ENCODE data around the gene XXYLT1.

Gene XXYLT1

DNA sequence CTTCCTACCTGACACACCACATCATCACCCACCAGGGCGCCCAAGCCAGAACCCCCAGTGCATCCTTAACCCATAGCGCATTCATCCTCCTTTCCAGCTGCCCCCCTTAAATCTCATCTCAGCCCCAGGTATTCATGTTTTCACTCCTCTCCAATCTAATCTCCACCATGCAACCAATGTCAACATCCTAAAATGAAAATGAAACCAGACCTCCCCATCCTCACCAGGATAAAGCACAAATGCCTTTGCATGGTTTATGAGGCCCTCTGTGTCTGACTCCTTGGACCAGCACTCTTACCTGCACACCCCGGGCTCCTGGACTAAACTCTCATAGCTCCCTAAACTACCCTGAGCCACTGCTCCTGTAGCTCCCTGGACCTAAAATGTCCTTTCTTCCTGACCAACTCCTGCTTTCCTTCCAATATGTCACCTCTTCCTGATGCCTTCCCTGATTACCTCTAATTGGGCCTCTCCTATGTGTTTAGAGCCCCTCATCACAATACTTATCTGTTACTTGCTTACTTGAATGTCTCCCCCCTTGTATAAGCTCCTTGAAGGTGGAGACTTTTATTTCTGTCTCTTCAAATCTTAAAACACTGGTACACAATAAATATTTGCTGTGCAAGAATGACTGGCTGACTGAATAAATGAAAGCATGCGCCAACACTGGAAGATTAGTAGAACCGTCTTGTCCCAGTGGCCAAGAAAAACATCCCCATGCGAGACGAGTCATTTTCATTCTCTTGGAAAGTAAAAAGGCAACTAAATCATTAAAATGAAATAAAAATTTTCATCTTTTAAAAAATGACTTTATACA lies 142.5 kb downstream of the XXYLT1 start (continued):
- TF ChIP-seq ISL1 (CRISPR knock-in tag; IDR thresholded peaks at IDR 0.05) (no peak), PATZ1 (CRISPR knock-in tag; IDR thresholded peaks at IDR 0.05; ENCODE audit: borderline replicate concordance) (no peak), ZFP3 (CRISPR knock-in tag; IDR thresholded peaks at IDR 0.05) (no peak), OSR1 (CRISPR knock-in tag; IDR thresholded peaks at IDR 0.05) (no peak), GLIS3 (CRISPR knock-in tag; IDR thresholded peaks at IDR 0.05) (no peak)

- no peak for TF ChIP-seq ARNTL (CRISPR knock-in tag; IDR thresholded peaks at IDR 0.05; ENCODE audit: borderline replicate concordance, low read depth)
- no peak for TF ChIP-seq SNAI2 (CRISPR knock-in tag; IDR thresholded peaks at IDR 0.05)
- TF ChIP-seq ZFP3 (CRISPR knock-in tag; IDR thresholded peaks at IDR 0.05) = no peak
- no peak for TF ChIP-seq ZFP30 (CRISPR knock-in tag; IDR thresholded peaks at IDR 0.05)
- TF ChIP-seq ISL1 (CRISPR knock-in tag; IDR thresholded peaks at IDR 0.05) = no peak
- TF ChIP-seq ZNF8 (CRISPR knock-in tag; IDR thresholded peaks at IDR 0.05) = no peak
- TF ChIP-seq ESRRG (CRISPR knock-in tag; IDR thresholded peaks at IDR 0.05) = no peak
- no peak for TF ChIP-seq TCF4 (CRISPR knock-in tag; IDR thresholded peaks at IDR 0.05; ENCODE audit: borderline replicate concordance)
- TF ChIP-seq OSR1 (CRISPR knock-in tag; IDR thresholded peaks at IDR 0.05) = no peak
- no peak for TF ChIP-seq ZC3H10 (CRISPR knock-in tag; IDR thresholded peaks at IDR 0.05)
- no peak for TF ChIP-seq ZNF70 (CRISPR knock-in tag; IDR thresholded peaks at IDR 0.05)
- TF ChIP-seq TSHZ2 (CRISPR knock-in tag; IDR thresholded peaks at IDR 0.05) = no peak
- no peak for TF ChIP-seq PATZ1 (CRISPR knock-in tag; IDR thresholded peaks at IDR 0.05; ENCODE audit: borderline replicate concordance)
- ATAC-seq = no peak
Observed at GRCh38 chr3:195126056-195126605, 144.8 kb downstream of the XXYLT1 start.

DNA sequence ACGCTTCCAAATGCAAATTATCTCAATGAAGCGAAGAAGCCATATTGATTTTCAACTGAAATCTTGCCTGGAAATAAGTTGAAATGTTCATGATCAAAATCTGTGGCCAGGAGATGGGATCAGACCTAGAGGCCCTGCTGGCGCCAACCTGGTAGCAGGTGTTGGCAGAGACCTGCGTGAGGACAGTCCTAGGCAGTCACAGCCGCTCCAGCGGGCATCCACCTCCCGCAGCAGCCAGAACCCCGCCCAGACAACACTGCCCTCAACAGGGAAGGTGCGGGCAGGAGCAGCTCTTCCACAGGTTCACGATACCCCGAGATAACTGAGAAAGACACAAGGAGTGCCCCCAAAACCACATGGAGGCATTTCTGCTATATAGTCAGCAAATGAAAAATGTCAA lies 145.3 kb downstream of the XXYLT1 start:
- ATAC-seq = no peak
- TF ChIP-seq ZC3H10 (CRISPR knock-in tag; IDR thresholded peaks at IDR 0.05) = no peak
- TF ChIP-seq TSHZ2 (CRISPR knock-in tag; IDR thresholded peaks at IDR 0.05) = no peak
- no peak for TF ChIP-seq BACH2 (CRISPR knock-in tag; IDR thresholded peaks at IDR 0.05; ENCODE audit: borderline replicate concordance)
- no peak for TF ChIP-seq ARNTL (CRISPR knock-in tag; IDR thresholded peaks at IDR 0.05; ENCODE audit: borderline replicate concordance, low read depth)
- TF ChIP-seq PPARA (CRISPR knock-in tag; IDR thresholded peaks at IDR 0.05; ENCODE audit: borderline replicate concordance) = no peak
- TF ChIP-seq TCF4 (CRISPR knock-in tag; IDR thresholded peaks at IDR 0.05; ENCODE audit: borderline replicate concordance) = no peak
- no peak for TF ChIP-seq RARB (CRISPR knock-in tag; IDR thresholded peaks at IDR 0.05)
- TF ChIP-seq TOX (CRISPR knock-in tag; IDR thresholded peaks at IDR 0.05; ENCODE audit: borderline replicate concordance) = no peak
- TF ChIP-seq, protein P1, sequence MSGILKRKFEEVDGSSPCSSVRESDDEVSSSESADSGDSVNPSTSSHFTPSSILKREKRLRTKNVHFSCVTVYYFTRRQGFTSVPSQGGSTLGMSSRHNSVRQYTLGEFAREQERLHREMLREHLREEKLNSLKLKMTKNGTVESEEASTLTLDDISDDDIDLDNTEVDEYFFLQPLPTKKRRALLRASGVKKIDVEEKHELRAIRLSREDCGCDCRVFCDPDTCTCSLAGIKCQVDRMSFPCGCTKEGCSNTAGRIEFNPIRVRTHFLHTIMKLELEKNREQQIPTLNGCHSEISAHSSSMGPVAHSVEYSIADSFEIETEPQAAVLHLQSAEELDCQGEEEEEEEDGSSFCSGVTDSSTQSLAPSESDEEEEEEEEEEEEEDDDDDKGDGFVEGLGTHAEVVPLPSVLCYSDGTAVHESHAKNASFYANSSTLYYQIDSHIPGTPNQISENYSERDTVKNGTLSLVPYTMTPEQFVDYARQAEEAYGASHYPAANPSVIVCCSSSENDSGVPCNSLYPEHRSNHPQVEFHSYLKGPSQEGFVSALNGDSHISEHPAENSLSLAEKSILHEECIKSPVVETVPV (CRISPR knock-in tag; IDR thresholded peaks at IDR 0.05) = no peak
- TF ChIP-seq OSR1 (CRISPR knock-in tag; IDR thresholded peaks at IDR 0.05) = no peak
- TF ChIP-seq PATZ1 (CRISPR knock-in tag; IDR thresholded peaks at IDR 0.05; ENCODE audit: borderline replicate concordance) = no peak
- no peak for TF ChIP-seq ZNF8 (CRISPR knock-in tag; IDR thresholded peaks at IDR 0.05)
- TF ChIP-seq, protein P2, sequence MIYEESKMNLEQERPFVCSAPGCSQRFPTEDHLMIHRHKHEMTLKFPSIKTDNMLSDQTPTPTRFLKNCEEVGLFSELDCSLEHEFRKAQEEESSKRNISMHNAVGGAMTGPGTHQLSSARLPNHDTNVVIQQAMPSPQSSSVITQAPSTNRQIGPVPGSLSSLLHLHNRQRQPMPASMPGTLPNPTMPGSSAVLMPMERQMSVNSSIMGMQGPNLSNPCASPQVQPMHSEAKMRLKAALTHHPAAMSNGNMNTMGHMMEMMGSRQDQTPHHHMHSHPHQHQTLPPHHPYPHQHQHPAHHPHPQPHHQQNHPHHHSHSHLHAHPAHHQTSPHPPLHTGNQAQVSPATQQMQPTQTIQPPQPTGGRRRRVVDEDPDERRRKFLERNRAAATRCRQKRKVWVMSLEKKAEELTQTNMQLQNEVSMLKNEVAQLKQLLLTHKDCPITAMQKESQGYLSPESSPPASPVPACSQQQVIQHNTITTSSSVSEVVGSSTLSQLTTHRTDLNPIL (CRISPR knock-in tag; IDR thresholded peaks at IDR 0.05; ENCODE audit: low read depth) = no peak
- TF ChIP-seq SNAI2 (CRISPR knock-in tag; IDR thresholded peaks at IDR 0.05) = no peak
- no peak for TF ChIP-seq CSDC2 (CRISPR knock-in tag; IDR thresholded peaks at IDR 0.05)
- TF ChIP-seq ZFP30 (CRISPR knock-in tag; IDR thresholded peaks at IDR 0.05) = no peak
